GM18505 (cell line): Measurements from ENCODE around the gene RFESD.
"Not testable (repeated sequence)": the region's sequence is repeated elsewhere in the genome, so short reads cannot be mapped to it uniquely, and the experiment has no call there.

ENCODE experiments used
- ATAC-seq: cut with Tn5 transposase; IDR thresholded peaks from one replicate; pipeline ENCODE4 v1.9.1; 2021; ENCODE audit not compliant: unreplicated experiment
- POLR2A ChIP-seq: IDR thresholded peaks from 4 replicates; pipeline ENCODE4 v1.6.1; 2011; ENCODE audit warnings: borderline replicate concordance; ENCODE audit not compliant: insufficient read depth, insufficient read length; ENCODE audit errors: extremely low read depth

Gene RFESD

DNA sequence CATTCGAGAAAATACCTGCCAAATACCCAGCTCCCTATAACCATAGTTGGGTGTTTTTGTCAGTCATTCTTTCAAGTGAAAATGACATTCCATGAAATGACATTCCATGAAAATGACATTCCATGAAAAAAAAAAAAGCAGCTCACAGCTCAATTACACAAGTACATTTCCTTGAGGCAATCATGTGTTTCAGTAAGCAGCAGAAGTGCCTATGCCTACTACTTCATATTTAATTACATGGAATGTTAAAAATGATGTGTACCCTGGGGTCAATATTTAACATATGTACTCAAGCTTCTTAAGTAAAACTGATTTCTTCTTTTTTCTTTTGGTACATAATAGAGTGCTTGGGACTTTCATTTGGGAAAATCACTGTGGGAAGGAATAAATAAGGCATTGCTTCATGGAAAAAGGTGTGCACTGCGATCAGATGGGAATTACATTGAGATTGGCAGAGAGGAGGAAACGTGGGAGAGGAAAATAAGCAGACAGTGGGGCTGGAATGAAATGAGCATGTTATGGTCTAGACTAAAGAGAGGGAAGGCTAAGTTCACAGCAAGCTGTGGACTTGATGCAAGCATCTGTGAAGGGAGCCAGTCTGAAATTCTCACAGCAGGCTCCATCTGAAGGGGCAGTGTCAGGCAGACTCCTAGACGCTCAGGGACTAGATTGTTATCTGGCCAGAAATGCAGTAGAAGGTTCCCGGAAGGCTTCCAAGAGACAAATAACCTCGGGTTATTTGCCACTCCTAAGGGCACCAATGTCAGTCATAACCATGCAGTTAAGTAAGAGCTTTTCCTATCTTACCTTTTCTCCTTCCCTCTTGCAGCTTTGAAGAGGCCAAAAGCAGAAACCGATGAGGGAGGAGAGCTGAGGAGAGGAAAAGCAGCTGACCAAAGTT is 51.5 kb downstream of the RFESD start:
- no peak for TF ChIP-seq POLR2A
- no peak for ATAC-seq

DNA sequence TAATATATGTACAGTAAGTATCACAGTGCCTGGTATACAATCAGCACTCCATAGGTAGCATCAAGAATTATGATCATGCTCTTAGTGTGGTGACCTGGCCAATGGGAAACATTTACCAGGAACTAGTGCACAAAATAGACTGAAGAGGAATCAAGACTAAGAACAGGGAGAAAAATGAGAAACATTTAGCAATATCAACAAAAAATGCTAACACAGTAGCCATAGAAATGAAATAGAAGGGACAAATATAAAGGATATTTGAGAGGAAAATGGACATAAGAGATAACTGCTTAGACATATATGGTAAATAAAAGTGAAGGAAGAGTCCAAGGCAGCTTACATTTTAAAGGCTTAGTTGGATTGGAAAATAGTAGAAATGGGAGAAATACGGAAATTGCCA is 52.8 kb downstream of the RFESD start:
- no peak for ATAC-seq
- no peak for TF ChIP-seq POLR2A

DNA sequence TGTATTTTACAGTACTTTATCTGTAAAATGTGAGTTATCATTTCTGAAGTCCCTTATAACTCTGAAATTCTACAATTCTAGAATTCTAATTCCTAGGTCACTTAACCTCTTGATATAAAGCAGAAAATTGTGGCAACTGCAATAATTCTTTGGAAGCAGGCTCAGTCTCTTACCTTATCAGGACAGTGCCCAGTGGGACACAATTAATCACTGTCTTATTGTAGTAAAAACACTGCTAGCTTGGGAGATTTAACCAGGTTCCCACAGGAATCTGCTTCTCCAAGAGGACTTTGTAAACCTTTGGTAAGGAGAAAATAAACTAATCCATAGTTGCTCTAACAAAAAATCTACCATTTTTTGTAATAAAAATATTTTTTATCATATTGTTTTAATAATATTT is 54.5 kb downstream of the RFESD start:
- TF ChIP-seq POLR2A = no peak
- ATAC-seq = no peak

DNA sequence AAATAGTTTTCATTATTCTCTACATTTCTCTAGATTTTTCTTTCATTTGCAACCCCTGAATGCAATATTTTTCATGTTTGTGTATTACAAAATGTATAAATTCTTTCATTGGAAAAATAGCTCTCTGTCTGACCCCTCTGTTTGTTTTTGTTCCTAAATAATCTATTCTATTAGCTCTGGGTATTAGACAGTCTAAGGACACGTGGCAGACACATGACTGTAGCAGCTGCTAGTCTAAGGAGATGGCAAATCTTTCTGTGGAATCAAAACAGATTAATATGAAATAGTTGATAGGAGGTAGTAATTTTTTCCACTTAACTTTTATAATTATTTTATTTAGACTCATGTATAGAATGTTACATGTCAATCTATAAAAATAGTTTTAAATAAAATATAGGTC is 57.6 kb downstream of the RFESD start:
- TF ChIP-seq POLR2A = no peak
- no peak for ATAC-seq

DNA sequence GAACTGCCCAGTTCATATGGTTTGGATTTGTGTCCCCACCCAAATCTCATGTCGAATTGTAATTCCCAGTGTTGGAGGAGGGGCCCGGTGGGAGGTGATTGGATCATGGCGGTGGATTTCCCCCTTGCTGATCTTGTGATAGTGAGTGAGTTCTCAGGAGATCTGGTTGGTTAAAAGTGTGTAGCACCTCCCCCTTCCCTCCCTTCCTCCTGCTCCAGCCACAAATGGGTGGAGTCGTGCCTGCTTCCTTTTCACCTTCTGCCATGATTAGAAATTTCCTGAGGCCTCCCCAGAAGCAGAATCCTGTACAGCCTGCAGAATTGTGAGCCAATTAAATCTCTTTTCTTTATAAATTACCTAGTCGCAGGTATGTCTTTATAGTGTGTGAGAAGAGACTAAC is 59.6 kb downstream of the RFESD start:
- not testable (repeated sequence) for ATAC-seq

DNA sequence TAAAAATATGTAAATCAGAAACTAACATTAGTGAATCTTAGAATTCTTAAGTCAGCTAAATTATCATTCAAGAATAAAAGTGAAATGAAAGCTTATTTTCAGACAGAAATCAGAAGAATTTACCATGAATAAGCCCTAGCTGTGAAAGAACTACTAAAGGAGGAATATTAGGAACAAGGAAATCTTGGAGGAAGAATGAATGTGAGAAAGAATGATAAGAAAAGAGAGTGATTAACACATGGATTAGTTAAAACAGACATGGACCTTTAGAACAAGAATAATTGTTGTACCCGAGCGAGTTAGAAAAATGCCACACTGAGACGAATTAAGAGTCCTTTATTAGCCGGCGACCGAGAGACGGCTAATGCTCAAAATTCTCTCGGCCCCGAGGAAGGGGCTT is 60.5 kb downstream of the RFESD start:
- no peak for TF ChIP-seq POLR2A
- no peak for ATAC-seq
